GM23338 (cell line): ENCODE measurements around the gene IMMP2L. TPM values are rescaled to one million over a fixed set of nuclear protein-coding genes. Genes with fewer than 3 reads are reported as not detected.

Source experiments
- ATAC-seq: fragments of 200-7000 bp; cut with Tn5 transposase; 3 replicates; pipeline ENCODE4 v1.9.1; 2020
- DNase-seq: peaks from one replicate; pipeline ENCODE4 v3.0.0-alpha.2; 2015; ENCODE audit warnings: low spot score
- H2AFZ ChIP-seq: fragments of 200-600 bp; sonication (generic); 2 replicates; pipeline ENCODE4 v1.8.0; 2016; ENCODE audit warnings: antibody characterized with exemption, mild to moderate bottlenecking, moderate library complexity
- H3F3A ChIP-seq: fragments of 200-600 bp; sonication (generic); replicated peaks from 2 replicates; pipeline ENCODE4 v1.8.0; 2017; ENCODE audit warnings: antibody characterized with exemption, mixed run types, low read depth
- H3K27ac ChIP-seq: fragments of 200-600 bp; sonication (generic); 2 replicates; pipeline ENCODE4 v1.6.1; 2016; ENCODE audit warnings: low read depth
- H3K27me3 ChIP-seq: fragments of 200-600 bp; sonication (generic); 2 replicates; pipeline ENCODE4 v1.8.0; 2016; ENCODE audit warnings: mild to moderate bottlenecking, mixed run types, moderate library complexity; ENCODE audit not compliant: insufficient read depth
- H3K36me3 ChIP-seq: fragments of 200-600 bp; sonication (generic); 2 replicates; pipeline ENCODE4 v1.8.0; 2016; ENCODE audit warnings: mild to moderate bottlenecking; ENCODE audit not compliant: insufficient read depth
- H3K4me1 ChIP-seq: fragments of 200-600 bp; sonication (generic); 2 replicates; pipeline ENCODE4 v1.8.0; 2016; ENCODE audit warnings: mild to moderate bottlenecking, moderate library complexity; ENCODE audit not compliant: insufficient read depth
- H3K4me2 ChIP-seq: fragments of 200-600 bp; sonication (generic); 2 replicates; pipeline ENCODE4 v1.7.1; 2017; ENCODE audit warnings: mixed run types
- H3K4me3 ChIP-seq: fragments of 200-600 bp; sonication (generic); 2 replicates; pipeline ENCODE4 v1.6.1; 2016; ENCODE audit warnings: mixed run types
- H3K79me2 ChIP-seq: fragments of 200-600 bp; sonication (generic); replicated peaks from 2 replicates; pipeline ENCODE4 v1.8.0; 2017; ENCODE audit warnings: mild to moderate bottlenecking; ENCODE audit not compliant: insufficient read depth
- H3K9me2 ChIP-seq: fragments of 200-600 bp; sonication (generic); 2 replicates; pipeline ENCODE4 v1.8.0; 2017; ENCODE audit not compliant: insufficient read depth
- H4K20me1 ChIP-seq: fragments of 200-600 bp; sonication (generic); replicated peaks from 2 replicates; pipeline ENCODE4 v1.8.0; 2017; ENCODE audit warnings: mild to moderate bottlenecking; ENCODE audit not compliant: insufficient read depth
- H3K27ac Mint-ChIP-seq: 2 replicates; pipeline ENCODE4 v1.8.0; 2020; ENCODE audit warnings: inconsistent platforms, mild to moderate bottlenecking, moderate library complexity, mixed read lengths
- H3K27me3 Mint-ChIP-seq: 3 replicates; pipeline ENCODE4 v1.8.0; 2022; ENCODE audit warnings: low read depth, mild to moderate bottlenecking, moderate library complexity, mixed read lengths, inconsistent platforms; ENCODE audit not compliant: insufficient read depth, poor library complexity
- H3K36me3 Mint-ChIP-seq: 3 replicates; pipeline ENCODE4 v1.8.0; 2021; ENCODE audit warnings: low read depth, mild to moderate bottlenecking, inconsistent platforms, moderate library complexity, mixed read lengths
- H3K4me1 Mint-ChIP-seq: 3 replicates; pipeline ENCODE4 v1.8.0; 2020; ENCODE audit warnings: mild to moderate bottlenecking, inconsistent platforms, mixed read lengths
- H3K4me3 Mint-ChIP-seq: 3 replicates; pipeline ENCODE4 v1.8.0; 2021; ENCODE audit warnings: moderate library complexity, mild to moderate bottlenecking, inconsistent platforms, mixed read lengths
- H3K9me3 Mint-ChIP-seq: 3 replicates; pipeline ENCODE4 v1.8.0; 2020; ENCODE audit warnings: moderate library complexity, mild to moderate bottlenecking, inconsistent platforms, mixed read lengths
- CTCF ChIP-seq, 2 experiments: fragments of 200-600 bp in 1 of 2; sonication (generic) in 1 of 2; conservative IDR thresholded peaks; 2 replicates each; pipeline versions ENCODE4 v1.5.1 to v1.6.1; 2016 to 2017; ENCODE audit warnings: antibody characterized with exemption in 2 of 2, low read depth in 2 of 2, mild to moderate bottlenecking in 2 of 2, moderate library complexity in 1 of 2
- ETS1 ChIP-seq: IDR thresholded peaks from 2 replicates; pipeline ENCODE4 v1.6.1; 2016; ENCODE audit warnings: antibody characterized with exemption
- JUNB ChIP-seq: IDR thresholded peaks from one replicate; pipeline ENCODE4 v1.6.1; 2016; ENCODE audit warnings: antibody characterized with exemption; ENCODE audit not compliant: unreplicated experiment
- polyA plus RNA-seq: library from polyadenylated mRNA; unstranded; fragments of >200 nt; fragmentation: Nextera tagmentation; extraction: Ambion mirVana; gene quantifications from 2 replicates; pipeline ENCODE4 v1.2.1, GENCODE V29; 2016
- total RNA-seq: library from RNA; depleted of rRNA; stranded (reverse); fragments of >200 nt; shearing (Covaris generic); gene quantifications from 2 replicates; pipeline ENCODE4 v1.2.3, GENCODE V29; 2014
- TF ChIP-seq, protein P1 (sequence below): fragments of 250-450 bp; sonication (Bioruptor Pico); IDR thresholded peaks from 2 replicates; pipeline ENCODE4 v1.5.0; 2020; ENCODE audit warnings: mild to moderate bottlenecking, moderate library complexity

Gene IMMP2L
- total and polyA plus RNA-seq, 2 experiments from 2014 or later = 7.3 to 14.0 TPM

- TF ChIP-seq CTCF (conservative IDR thresholded peaks at IDR 0.05; ENCODE audit: low read depth in 2 of 2) = no peak
- TF ChIP-seq, protein P1, sequence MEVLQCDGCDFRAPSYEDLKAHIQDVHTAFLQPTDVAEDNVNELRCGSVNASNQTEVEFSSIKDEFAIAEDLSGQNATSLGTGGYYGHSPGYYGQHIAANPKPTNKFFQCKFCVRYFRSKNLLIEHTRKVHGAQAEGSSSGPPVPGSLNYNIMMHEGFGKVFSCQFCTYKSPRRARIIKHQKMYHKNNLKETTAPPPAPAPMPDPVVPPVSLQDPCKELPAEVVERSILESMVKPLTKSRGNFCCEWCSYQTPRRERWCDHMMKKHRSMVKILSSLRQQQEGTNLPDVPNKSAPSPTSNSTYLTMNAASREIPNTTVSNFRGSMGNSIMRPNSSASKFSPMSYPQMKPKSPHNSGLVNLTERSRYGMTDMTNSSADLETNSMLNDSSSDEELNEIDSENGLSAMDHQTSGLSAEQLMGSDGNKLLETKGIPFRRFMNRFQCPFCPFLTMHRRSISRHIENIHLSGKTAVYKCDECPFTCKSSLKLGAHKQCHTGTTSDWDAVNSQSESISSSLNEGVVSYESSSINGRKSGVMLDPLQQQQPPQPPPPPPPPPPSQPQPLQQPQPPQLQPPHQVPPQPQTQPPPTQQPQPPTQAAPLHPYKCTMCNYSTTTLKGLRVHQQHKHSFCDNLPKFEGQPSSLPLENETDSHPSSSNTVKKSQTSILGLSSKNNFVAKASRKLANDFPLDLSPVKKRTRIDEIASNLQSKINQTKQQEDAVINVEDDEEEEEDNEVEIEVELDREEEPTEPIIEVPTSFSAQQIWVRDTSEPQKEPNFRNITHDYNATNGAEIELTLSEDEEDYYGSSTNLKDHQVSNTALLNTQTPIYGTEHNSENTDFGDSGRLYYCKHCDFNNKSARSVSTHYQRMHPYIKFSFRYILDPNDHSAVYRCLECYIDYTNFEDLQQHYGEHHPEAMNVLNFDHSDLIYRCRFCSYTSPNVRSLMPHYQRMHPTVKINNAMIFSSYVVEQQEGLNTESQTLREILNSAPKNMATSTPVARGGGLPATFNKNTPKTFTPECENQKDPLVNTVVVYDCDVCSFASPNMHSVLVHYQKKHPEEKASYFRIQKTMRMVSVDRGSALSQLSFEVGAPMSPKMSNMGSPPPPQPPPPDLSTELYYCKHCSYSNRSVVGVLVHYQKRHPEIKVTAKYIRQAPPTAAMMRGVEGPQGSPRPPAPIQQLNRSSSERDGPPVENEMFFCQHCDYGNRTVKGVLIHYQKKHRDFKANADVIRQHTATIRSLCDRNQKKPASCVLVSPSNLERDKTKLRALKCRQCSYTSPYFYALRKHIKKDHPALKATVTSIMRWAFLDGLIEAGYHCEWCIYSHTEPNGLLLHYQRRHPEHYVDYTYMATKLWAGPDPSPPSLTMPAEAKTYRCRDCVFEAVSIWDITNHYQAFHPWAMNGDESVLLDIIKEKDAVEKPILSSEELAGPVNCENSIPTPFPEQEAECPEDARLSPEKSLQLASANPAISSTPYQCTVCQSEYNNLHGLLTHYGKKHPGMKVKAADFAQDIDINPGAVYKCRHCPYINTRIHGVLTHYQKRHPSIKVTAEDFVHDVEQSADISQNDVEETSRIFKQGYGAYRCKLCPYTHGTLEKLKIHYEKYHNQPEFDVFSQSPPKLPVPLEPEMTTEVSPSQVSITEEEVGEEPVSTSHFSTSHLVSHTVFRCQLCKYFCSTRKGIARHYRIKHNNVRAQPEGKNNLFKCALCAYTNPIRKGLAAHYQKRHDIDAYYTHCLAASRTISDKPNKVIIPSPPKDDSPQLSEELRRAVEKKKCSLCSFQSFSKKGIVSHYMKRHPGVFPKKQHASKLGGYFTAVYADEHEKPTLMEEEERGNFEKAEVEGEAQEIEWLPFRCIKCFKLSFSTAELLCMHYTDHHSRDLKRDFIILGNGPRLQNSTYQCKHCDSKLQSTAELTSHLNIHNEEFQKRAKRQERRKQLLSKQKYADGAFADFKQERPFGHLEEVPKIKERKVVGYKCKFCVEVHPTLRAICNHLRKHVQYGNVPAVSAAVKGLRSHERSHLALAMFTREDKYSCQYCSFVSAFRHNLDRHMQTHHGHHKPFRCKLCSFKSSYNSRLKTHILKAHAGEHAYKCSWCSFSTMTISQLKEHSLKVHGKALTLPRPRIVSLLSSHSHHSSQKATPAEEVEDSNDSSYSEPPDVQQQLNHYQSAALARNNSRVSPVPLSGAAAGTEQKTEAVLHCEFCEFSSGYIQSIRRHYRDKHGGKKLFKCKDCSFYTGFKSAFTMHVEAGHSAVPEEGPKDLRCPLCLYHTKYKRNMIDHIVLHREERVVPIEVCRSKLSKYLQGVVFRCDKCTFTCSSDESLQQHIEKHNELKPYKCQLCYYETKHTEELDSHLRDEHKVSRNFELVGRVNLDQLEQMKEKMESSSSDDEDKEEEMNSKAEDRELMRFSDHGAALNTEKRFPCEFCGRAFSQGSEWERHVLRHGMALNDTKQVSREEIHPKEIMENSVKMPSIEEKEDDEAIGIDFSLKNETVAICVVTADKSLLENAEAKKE (CRISPR knock-in tag) = no peak
These were observed 52.2 kb downstream of the IMMP2L start (continued) for GRCh38 chr7:111510062-111510461.

DNA sequence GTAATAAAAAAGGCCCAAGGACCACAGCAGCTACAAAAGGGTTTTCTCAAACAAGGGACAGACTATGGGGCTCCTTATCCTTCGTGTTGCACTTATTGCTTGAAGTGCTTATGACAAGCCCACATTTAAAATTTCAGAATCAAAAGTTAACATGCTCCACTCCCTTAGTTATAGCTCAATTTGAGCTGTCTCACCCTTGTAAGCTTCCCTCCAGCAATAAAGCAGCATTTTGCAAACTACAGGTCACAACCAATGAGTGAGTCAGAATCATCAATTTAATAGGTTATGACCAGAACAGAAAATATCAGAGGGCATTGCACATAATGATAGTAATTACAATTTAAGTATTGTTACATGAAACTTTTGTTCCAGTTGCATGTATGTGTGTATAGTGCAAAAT, 53.0 kb downstream of the IMMP2L start:
- peaks cover 4% of the 10 kb centered on the region; the same call in 2 of the 3 replicates for H3K4me1 Mint-ChIP-seq
- H3K9me3 Mint-ChIP-seq = peaks cover 2% of the 10 kb centered on the region; the same call in 2 of the 3 replicates
- Histone ChIP-seq H3F3A (no peaks in the 10 kb centered on the region), H3K9me2 (no peaks in the 10 kb centered on the region; the same call in 1 of the 2 replicates), H3K79me2 (no peaks in the 10 kb centered on the region), H4K20me1 (no peaks in the 10 kb centered on the region), H3K36me3 (no peaks in the 10 kb centered on the region), H3K4me3 (no peak overlapping the region), H3K4me2 (no peak overlapping the region), H3K27me3 (no peaks in the 10 kb centered on the region), H2AFZ (no peak overlapping the region), H3K4me1 (0 out of 2 replicates have a peak, but pooled peaks cover 5% of the 10 kb centered on the region), H3K27ac (no peak overlapping the region)
- H3K27ac Mint-ChIP-seq = no peak overlapping the region
- H3K36me3 Mint-ChIP-seq = peaks cover 3% of the 10 kb centered on the region; the same call in 2 of the 3 replicates
- TF ChIP-seq JUNB (no peak), ETS1 (no peak)
- peaks cover 6% of the 10 kb centered on the region for H3K27me3 Mint-ChIP-seq
- DNase-seq (no peak), ATAC-seq (no peak)
- H3K4me3 Mint-ChIP-seq = no peak overlapping the region
